ENCODE measurements around the gene ADAMTS17. TPM values are rescaled to one million over a fixed set of nuclear protein-coding genes. Genes with fewer than 3 reads are reported as not detected.

The ADAMTS17 gene
- total RNA-seq, 1 donor = 0.81 TPM

GRCh38 chr15:100101426-100102089 is 240.2 kb downstream of the ADAMTS17 start:
- no peak overlapping the region for H3K4me3 ChIP-seq (ENCODE audit: low read depth, low read length)
- no peak for DNase-seq (ENCODE audit: low read depth)
- TF ChIP-seq, protein P1, sequence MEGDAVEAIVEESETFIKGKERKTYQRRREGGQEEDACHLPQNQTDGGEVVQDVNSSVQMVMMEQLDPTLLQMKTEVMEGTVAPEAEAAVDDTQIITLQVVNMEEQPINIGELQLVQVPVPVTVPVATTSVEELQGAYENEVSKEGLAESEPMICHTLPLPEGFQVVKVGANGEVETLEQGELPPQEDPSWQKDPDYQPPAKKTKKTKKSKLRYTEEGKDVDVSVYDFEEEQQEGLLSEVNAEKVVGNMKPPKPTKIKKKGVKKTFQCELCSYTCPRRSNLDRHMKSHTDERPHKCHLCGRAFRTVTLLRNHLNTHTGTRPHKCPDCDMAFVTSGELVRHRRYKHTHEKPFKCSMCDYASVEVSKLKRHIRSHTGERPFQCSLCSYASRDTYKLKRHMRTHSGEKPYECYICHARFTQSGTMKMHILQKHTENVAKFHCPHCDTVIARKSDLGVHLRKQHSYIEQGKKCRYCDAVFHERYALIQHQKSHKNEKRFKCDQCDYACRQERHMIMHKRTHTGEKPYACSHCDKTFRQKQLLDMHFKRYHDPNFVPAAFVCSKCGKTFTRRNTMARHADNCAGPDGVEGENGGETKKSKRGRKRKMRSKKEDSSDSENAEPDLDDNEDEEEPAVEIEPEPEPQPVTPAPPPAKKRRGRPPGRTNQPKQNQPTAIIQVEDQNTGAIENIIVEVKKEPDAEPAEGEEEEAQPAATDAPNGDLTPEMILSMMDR (IDR thresholded peaks at IDR 0.05; ENCODE audit: insufficient read depth, low read length) = no peak

DNA sequence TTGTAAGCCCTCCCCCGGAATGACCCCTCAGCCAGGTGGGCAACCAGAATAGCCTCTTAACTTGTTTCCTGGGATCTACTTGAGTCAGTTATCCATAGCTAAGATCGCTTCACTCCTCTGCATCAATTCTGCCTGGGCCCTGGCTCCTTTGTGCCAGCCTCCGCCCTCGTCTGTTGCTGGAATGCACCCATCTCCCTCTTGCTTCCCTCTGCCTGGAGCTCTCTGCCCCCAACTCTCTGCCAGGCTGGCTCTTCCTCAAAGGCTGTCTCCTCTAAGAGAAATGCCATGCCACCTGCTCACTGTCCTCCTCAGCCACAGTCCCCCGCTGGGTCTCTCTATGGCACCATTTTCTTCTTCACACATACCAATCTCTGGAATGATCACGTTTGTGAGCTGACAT is 240.8 kb downstream of the ADAMTS17 start:
- H3K4me3 ChIP-seq (ENCODE audit: low read depth, low read length) = no peak overlapping the region
- TF ChIP-seq, protein P1 (IDR thresholded peaks at IDR 0.05; ENCODE audit: insufficient read depth, low read length) = no peak
- no peak for DNase-seq (ENCODE audit: low read depth)

DNA sequence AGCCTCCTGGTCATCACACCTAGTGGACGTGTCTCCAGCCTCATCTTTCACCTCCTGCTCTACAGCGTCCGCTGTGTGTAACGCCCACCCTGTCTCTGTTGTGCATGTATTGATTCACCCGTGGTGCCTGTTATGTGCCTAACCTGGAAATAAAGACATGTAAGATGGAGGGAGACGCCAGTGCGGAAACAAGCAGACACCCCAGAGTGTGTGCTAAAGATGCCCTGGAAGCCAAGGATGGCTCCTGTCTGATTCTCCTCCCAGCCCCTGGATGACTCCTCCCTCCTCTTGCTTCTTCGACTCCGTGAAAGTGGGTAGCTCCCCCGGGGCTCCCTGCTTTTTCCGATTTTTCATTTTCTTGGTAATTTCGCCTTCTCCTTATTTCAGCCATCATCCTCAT is 241.8 kb downstream of the ADAMTS17 start:
- TF ChIP-seq, protein P1 (IDR thresholded peaks at IDR 0.05; ENCODE audit: insufficient read depth, low read length) = no peak
- no peak overlapping the region for H3K4me3 ChIP-seq (ENCODE audit: low read depth, low read length)
- DNase-seq (ENCODE audit: low read depth) = no peak

GRCh38 chr15:100098705-100099104 is 243.1 kb downstream of the ADAMTS17 start:
- no peak for DNase-seq (ENCODE audit: low read depth)
- H3K4me3 ChIP-seq (ENCODE audit: low read depth, low read length) = no peak overlapping the region
- TF ChIP-seq, protein P1 (IDR thresholded peaks at IDR 0.05; ENCODE audit: insufficient read depth, low read length) = no peak

DNA sequence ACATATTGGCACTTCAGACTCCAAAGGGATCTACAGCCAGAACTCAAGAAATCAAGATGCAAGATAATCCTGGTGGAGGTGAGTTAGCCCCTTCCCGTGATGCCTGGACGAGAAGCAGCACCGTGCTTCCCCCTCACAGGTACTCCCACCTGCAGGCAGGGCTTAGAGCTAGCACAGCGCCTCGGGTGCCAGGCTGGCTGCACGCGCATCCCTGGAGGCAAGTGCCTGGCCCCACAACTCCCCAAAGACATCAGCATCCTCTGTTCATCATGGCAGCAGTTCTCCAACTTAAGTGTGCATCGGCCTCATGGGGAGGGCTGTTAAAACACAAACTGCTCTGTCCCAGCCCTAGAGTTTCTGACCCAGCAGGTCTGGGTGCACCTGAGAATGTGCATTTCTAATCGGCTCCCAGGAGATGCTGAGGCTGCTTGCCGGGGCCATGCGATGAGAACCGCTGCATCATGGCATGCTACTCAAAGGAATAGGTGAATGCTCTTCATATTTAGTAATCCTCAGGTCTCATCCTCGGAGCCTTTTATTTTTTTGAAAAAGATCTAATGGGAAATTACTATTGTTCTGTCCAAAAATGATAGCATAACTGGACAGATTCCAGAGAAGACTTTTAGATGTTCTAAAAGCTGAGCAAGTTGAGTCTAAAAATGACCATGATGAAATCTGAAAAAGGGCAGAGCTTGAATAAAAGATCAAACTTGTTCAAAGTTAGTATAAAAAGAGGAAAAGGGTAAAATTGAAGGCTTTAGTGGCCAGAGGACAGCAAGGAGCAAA is 244.2 kb downstream of the ADAMTS17 start:
- TF ChIP-seq, protein P1 (IDR thresholded peaks at IDR 0.05; ENCODE audit: insufficient read depth, low read length) = no peak
- no peak overlapping the region for H3K4me3 ChIP-seq (ENCODE audit: low read depth, low read length)
- no peak for DNase-seq (ENCODE audit: low read depth)

DNA sequence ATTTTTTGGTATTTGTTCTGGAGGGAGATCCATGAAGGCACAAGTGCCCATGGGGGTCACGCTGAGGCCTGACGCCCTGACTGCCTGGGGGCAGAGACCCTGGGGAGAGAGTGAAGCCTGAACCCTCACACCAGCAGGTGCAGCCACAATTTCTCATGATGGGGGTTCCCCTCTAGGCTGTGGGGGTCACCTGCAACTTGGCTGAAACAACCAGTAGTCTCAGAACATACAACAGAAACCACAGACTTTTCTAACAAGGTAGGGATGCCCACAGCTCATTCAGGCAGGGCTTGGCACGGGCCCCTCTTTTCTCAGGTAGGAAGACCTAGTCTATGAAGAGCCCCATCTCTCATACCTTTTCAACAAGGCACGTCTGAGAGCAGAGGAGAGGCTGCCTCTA is 245.1 kb downstream of the ADAMTS17 start:
- no peak for DNase-seq (ENCODE audit: low read depth)
- no peak overlapping the region for H3K4me3 ChIP-seq (ENCODE audit: low read depth, low read length)
- TF ChIP-seq, protein P1 (IDR thresholded peaks at IDR 0.05; ENCODE audit: insufficient read depth, low read length) = no peak
